ENCODE measurements around the gene SLC4A4.

Gene SLC4A4

DNA sequence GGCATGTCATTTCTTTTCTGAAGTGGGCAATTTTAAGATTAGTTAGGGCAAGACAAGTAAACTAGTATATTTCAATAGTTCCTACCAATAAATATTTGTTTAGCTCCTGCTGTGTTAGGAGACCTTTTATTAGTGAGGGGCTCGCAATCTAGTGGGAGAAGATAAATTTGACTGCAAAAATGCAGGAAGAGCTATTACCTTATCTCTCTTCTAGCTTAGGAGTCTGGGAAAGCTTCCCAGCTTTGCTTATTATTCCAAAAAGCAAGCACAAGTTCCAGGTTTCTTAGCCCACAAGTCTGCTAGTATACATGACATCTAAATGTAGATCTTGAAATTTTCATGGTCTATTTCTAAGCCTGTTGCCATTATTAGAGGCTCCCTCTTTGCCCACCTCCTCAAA, 254.0 kb downstream of the SLC4A4 start:
- no peak for DNase-seq (ENCODE audit: low read depth in 4 of 4, low spot score in 1 of 4)

DNA sequence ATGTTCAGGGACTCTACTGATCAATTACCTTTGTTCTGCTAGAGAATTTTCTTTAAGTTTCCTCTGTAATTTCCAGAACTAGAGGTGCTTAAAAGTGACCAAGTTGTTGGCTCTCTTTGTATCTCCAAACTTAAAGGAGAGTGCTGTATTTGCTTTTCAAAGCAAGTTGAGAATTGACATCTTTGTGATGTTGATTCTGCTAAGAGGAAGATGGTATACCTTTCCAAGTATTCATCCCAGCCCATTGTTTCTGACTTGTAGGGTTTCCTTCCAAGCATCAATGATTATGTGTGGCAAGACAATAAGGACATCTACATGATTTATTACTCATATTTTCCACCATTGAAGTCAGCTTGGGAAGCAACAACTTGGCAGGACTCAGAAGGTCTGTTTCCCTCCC, 254.5 kb downstream of the SLC4A4 start:
- DNase-seq (ENCODE audit: low read depth in 4 of 4, low spot score in 1 of 4): no peak

DNA sequence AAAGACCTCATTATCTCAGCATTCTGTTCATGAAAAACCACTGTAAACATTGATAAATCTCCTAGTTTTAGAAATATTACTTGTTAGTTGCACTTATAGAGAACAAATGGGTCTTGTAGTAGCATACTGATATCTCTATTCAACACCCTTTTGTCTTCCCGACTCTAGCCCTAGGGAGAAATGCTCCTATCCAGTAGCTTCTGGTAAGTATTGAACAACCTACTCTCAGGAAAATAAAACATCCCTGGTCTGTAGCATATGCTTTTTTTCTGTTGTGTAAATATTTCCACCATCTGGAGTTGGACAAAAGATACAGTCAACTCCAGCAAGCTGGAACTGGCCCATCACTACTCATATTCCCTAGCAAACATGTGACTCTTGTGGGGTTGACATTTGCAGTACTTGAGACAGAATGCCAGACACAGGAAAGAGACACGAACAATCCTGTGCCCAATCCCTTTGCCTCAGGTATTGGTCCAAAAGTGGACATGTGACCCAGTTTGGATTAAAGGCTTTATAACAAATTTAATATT, 256.8 kb downstream of the SLC4A4 start:
- no peak for DNase-seq (ENCODE audit: low read depth in 4 of 4, low spot score in 1 of 4)

DNA sequence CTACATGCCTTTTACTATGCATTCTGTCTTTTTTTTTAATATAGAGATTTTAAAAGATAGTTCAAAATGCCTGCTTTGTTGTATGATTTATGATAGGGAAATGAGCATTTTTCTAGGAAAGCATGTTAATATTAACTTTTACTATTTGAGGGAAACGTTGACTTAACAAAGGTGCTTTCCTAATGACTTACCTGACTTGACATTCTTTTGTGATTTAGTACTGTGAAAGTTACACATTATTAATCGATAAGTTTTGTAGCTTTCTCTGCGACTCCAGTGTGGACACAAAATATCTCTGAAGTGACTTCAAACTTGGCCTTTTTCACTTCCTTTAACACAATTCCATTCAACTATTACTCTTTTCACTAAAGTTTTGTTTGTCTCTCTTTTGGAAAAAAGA, 260.8 kb downstream of the SLC4A4 start:
- no peak for DNase-seq (ENCODE audit: low read depth in 4 of 4, low spot score in 1 of 4)

DNA sequence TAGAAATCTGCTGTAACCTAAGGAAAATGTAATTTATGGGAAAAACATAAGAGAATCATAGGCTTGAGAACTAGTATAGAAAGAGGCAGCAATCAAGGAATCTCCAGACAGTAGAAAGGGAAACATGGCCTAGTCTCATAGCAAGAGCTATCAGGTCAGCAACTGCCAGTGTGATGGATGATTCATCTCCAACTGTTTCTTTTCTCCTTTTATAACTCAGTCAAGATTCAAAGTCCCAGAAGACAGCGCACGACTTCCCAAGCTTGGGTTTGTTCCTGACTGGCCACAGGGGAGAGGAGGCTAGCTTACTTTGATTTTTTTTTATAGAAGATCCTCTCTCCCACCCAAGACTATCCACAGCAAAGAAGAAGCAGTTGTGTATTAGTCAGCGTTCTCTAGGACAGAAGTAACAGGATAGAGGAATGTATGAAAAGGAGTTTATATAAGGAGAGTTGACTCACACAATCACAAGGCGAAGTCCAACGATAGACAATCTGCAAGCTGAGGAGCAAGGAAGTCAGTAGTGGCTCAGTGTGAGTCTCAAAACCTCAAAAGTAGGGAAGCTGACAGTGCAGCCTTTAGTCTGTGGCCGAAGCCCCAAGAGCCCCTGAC, 263.6 kb downstream of the SLC4A4 start:
- no peak for DNase-seq (ENCODE audit: low read depth in 4 of 4, low spot score in 1 of 4)

DNA sequence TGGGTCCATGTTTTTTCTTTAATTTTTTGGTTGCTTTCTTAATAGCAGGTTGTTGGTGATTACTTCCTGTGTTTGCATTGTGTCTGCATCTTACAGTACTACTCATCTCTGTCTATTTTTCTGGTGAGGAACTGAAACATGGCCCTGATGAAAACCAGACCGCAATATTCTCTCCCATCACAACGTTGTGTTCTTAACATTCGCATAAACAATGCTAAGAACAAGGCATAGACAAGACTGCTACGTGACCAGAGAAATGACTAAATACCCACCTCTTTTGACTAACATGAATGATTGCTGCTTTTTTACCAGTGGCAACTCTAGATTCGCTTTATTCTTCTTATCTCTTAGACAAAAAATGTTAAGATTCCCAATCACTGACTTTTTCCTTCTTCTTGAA, 266.0 kb downstream of the SLC4A4 start:
- no peak for DNase-seq (ENCODE audit: low read depth in 4 of 4, low spot score in 1 of 4)

DNA sequence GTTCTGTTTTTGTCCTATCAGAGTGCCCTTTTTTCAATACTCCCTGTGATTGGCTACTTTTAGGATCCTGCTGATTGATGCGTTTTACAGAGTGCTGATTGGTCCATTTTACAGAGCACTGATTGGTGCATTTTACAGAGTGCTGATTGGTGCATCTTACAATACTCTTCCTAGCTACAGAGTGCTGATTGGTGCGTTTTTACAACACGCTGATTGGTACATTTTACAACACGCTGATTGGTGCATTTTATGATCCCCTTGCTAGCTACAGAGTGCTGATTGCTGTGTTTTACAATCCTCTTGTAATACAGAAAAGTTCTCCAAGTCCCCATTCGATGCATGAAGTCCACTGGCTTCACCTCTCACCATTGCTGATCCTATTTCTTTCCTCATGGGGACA, 268.3 kb downstream of the SLC4A4 start:
- no peak for DNase-seq (ENCODE audit: low read depth in 4 of 4, low spot score in 1 of 4)

DNA sequence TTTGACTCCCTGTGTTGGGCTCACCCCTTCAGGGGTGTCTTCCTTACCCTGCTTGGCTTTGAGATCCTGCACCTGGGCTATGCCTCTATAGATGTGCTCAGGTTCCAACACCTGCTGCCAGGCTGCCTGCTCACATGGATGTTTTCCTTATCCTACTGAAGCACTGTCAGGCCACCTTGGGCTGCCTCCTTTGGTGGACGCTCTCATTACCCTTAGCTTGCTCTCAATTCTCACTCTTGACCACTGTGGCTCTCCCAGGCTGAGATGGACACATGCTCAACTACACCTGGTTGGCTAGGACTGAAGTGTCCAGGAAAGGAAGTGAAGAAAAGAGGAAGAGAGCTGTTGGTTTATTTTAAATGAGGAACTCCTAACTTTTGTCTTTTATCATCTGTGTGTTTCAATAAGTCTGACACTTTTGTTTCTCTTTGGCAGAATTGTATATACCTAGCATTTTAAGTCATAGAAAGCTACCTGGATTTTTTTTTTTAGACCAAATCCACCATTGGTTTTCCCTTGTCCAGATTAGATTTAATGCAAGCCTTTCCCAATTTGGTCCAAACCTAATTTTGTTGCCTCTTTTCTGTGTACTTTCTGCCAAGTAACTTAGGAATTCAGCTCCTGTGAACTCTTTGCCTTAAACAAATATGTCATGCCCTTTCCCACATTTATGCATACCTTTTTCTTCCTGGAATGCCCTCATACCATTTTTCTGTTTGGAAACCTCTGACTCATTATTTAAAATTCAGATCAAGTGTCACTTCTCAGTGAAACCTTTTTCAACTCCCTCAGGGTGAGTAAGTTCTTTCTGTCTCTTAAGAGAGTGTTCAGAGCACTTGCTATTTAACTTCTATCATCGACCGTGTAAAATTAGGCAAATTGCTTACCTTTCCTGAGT, 269.2 kb downstream of the SLC4A4 start:
- DNase-seq (ENCODE audit: low read depth in 4 of 4, low spot score in 1 of 4): no peak

DNA sequence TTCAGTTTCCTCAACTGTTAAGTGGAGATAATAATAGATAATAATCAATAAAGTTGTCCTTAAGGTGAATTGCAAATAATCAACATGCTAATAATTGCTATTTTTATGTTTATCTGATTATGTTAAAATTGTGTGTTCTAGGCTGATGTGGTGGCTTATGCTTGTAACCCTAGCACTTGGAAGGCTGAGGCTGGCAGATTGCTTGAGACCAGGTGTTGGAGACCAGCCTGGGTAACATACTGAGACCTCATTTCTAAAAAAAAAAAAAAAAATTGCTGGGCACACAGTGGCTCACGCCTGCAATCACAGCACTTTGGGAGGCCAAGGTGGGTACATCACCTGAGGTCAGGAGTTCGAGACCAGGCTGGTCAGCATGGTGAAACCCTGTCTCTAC, 269.9 kb downstream of the SLC4A4 start:
- DNase-seq (ENCODE audit: low read depth in 4 of 4, low spot score in 1 of 4): no peak

DNA sequence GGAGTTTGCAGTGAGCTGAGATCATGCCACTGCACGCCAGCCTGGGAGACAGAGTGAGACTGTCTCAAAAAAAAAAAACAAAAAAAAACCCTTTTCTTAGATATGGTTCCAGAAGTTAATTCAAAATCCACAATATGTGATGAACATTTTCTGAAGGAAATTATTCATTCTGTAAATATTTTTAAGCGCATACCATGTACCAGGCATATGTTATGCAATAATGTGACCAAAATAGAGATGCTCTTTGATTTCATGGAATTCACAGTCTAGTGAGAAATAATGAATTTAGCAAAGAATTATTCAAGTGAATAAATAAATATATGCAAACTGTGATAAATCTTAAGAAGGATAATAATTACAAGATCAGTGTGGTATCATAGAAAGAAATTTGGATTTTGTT, 270.3 kb downstream of the SLC4A4 start:
- DNase-seq (ENCODE audit: low read depth in 4 of 4, low spot score in 1 of 4): no peak

DNA sequence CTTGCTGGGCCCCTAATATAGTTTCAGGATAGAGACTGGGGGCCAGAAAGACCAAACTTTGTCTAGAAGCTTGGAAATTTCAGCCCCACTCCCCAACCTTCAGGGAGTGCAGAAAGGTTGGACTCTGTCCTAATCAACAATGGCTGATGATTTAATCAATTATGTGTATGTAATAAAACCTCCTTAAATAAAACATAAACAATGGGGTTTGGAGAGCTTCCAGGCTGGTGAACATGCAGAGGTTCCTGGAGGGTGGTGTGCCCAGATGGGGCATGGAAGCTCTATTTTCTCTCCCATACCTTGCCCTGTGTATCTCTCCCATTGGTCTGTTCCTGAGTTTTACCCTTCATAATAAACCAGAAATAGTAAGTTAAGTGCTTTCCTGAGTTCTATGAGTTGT, 270.8 kb downstream of the SLC4A4 start:
- DNase-seq (ENCODE audit: low read depth in 4 of 4, low spot score in 1 of 4): no peak

DNA sequence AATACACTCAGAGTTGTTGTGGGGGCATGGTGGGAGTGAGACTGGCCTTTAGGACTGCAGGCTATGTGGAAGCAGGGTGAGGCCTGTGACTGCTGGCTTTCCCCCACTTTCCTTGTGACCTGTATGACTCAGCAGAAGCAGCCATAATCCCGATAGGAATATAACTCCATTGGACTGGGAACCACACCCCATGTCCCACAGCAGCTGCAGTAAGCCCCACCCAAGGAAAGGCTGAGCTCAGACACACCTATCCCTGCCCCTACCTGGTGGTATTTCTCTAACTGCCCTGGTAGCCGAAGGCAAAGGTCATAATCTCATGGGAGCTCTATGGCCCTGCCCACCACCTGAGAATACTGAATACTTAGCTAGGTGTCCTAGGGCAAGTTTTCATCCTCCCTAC, 275.8 kb downstream of the SLC4A4 start:
- no peak for DNase-seq (ENCODE audit: low read depth in 4 of 4, low spot score in 1 of 4)

DNA sequence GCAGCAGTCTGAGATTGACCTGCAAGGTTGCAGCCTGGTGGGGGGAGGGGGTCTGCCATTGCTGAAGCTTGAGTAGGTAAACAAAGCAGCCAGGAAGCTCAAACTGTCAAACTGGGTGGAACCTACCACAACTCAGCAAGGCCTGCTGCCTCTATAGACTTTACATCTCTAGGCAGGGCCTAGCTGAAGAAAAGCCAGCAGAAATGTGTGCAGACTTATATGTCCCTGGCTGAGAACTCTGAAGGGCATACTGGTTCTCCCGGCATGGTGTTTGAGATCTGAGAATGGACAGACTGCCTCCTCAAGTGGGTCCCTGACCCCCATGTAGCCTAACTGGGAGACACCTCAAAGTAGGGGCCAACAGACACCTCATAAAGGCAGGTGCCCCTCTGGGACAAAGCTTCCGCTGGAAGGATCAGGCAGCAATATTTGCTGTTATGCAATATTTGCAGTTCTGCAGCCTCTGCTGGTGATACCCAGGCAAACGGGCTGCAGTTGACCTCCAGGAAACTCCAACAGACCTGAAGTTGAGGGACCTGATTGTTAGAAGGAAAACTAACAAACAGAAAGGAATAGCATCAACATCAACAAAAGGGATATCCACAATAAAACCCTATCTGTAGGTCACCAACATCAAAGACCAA, 277.5 kb downstream of the SLC4A4 start:
- DNase-seq (ENCODE audit: low read depth in 4 of 4, low spot score in 1 of 4): no peak
